CD4-positive, CD25-positive, alpha-beta regulatory T cell (primary cell): ENCODE measurements around the gene PTGER2. TPM values are rescaled to one million over a fixed set of nuclear protein-coding genes. Genes with fewer than 3 reads are reported as not detected.

Experiments used
- ATAC-seq, 2 donors: fragments of 150-1000 bp; cut with Tn5 transposase; one replicate each; pipeline ENCODE4 v1.10.0; 2021; ENCODE audit warnings: low read depth in 2 of 2, moderate number of reproducible peaks in 2 of 2, moderate library complexity in 1 of 2
- DNase-seq, 3 donors: peaks; one replicate each; pipeline versions ENCODE4 v3.0.0 to v3.0.0-alpha.2; 2012 to 2022; ENCODE audit warnings: mixed read lengths in 1 of 3
- H3K27ac ChIP-seq: one replicate; pipeline ENCODE4 v1.7.0; 2013; ENCODE audit warnings: mild to moderate bottlenecking, low read length; ENCODE audit not compliant: insufficient read depth, poor library complexity, severe bottlenecking
- H3K27me3 ChIP-seq: one replicate; pipeline ENCODE4 v1.7.0; 2013; ENCODE audit warnings: low read length; ENCODE audit not compliant: control insufficient read depth, insufficient read depth
- H3K36me3 ChIP-seq: one replicate; pipeline ENCODE4 v1.7.0; 2013; ENCODE audit warnings: mild to moderate bottlenecking, low read length, moderate library complexity; ENCODE audit not compliant: control insufficient read depth, insufficient read depth
- H3K4me1 ChIP-seq: 2 replicates; pipeline ENCODE4 v1.7.0; 2013; ENCODE audit warnings: mild to moderate bottlenecking, low read length; ENCODE audit not compliant: insufficient read depth, control insufficient read depth, poor library complexity, severe bottlenecking
- H3K4me3 ChIP-seq: one replicate; pipeline ENCODE4 v1.7.0; 2013; ENCODE audit warnings: low read depth, mild to moderate bottlenecking, low read length, moderate library complexity
- H3K9me3 ChIP-seq, 2 experiments: 1 replicate in 1 of 2; 2 replicates in 1 of 2; pipeline ENCODE4 v1.7.0; 2013; ENCODE audit warnings: low read length in 2 of 2, mild to moderate bottlenecking in 1 of 2, moderate library complexity in 1 of 2; ENCODE audit not compliant: control insufficient read depth in 2 of 2
- H3K27ac Mint-ChIP-seq, 3 donors: one replicate each; pipeline ENCODE4 v1.8.0; 2020 to 2022; ENCODE audit warnings: mild to moderate bottlenecking in 3 of 3, mixed read lengths in 3 of 3, moderate library complexity in 2 of 3
- H3K27me3 Mint-ChIP-seq: one replicate; pipeline ENCODE4 v1.8.0; 2022; ENCODE audit warnings: mild to moderate bottlenecking, mixed read lengths
- H3K36me3 Mint-ChIP-seq: one replicate; pipeline ENCODE4 v1.8.0; 2020; ENCODE audit warnings: mixed read lengths
- H3K4me1 Mint-ChIP-seq, 4 donors: one replicate each; pipeline ENCODE4 v1.8.0; 2020 to 2022; ENCODE audit warnings: mixed read lengths in 4 of 4, mild to moderate bottlenecking in 1 of 4
- H3K4me3 Mint-ChIP-seq, 4 donors: one replicate each; pipeline ENCODE4 v1.8.0; 2020 to 2022; ENCODE audit warnings: mild to moderate bottlenecking in 4 of 4, mixed read lengths in 4 of 4, moderate library complexity in 3 of 4
- H3K9me3 Mint-ChIP-seq, 7 donors: one replicate each; pipeline ENCODE4 v1.8.0; 2020 to 2022; ENCODE audit warnings: mixed read lengths in 7 of 7, mild to moderate bottlenecking in 3 of 7, moderate library complexity in 2 of 7
- polyA plus RNA-seq, 4 donors: library from polyadenylated mRNA; unstranded; fragments of 300-500 nt; fragmentation: Illumina TruSeq; gene quantifications; one replicate each; pipeline ENCODE4 v1.2.3, GENCODE V29; 2021
- total RNA-seq: library from RNA; stranded (reverse); gene quantifications from one replicate; pipeline ENCODE4 v1.2.3, GENCODE V29; 2022

PTGER2 gene
- total and polyA plus RNA-seq, 5 donors from 2014 or later: 23.1 to 138 (median 78.5) TPM

GRCh38 chr14:52286661-52287649 lies 27.2 kb upstream of the PTGER2 start:
- peak in 1 of 3 donors; percentile 72 for DNase-seq
- H3K27ac Mint-ChIP-seq: no peak overlapping the region
- H3K27me3 Mint-ChIP-seq: peaks cover 30% of the 10 kb centered on the region
- no peaks in the 10 kb centered on the region for H3K36me3 Mint-ChIP-seq
- H3K4me1 Mint-ChIP-seq: peaks cover 10 to 12% (median 11%) of the 10 kb centered on the region in 4 donors
- Histone ChIP-seq H3K27ac (no peak overlapping the region), H3K9me3 (no peaks in the 10 kb centered on the region), H3K27me3 (peaks cover 11% of the 10 kb centered on the region), H3K36me3 (no peaks in the 10 kb centered on the region), H3K4me3 (no peak overlapping the region), H3K4me1 (peaks cover 3% of the 10 kb centered on the region)
- peaks cover 0 to 6% (median 0%) of the 10 kb centered on the region in 7 donors for H3K9me3 Mint-ChIP-seq
- no peak for ATAC-seq
- H3K4me3 Mint-ChIP-seq: no peak overlapping the region

- Mint-ChIP-seq H3K27me3 (peaks cover 17% of the 10 kb centered on the region), H3K9me3 (no peaks in the 10 kb centered on the region), H3K4me1 (peaks cover 17 to 23% (median 19%) of the 10 kb centered on the region in 4 donors), H3K27ac (no peak overlapping the region), H3K4me3 (no peak overlapping the region), H3K36me3 (no peaks in the 10 kb centered on the region)
- Histone ChIP-seq H3K4me1 (peaks cover 8% of the 10 kb centered on the region), H3K9me3 (no peaks in the 10 kb centered on the region), H3K36me3 (no peaks in the 10 kb centered on the region), H3K27ac (no peak overlapping the region), H3K27me3 (peaks cover 2% of the 10 kb centered on the region), H3K4me3 (no peak overlapping the region)
- ATAC-seq (no peak), DNase-seq (no peak)
Measured at GRCh38 chr14:52296378-52296777, 17.7 kb upstream of the PTGER2 start.

- ATAC-seq (no peak), DNase-seq (no peak)
- Histone ChIP-seq H3K27me3 (peaks cover 2% of the 10 kb centered on the region), H3K4me3 (no peak overlapping the region), H3K9me3 (no peaks in the 10 kb centered on the region), H3K27ac (no peak overlapping the region), H3K4me1 (peaks cover 8% of the 10 kb centered on the region), H3K36me3 (no peaks in the 10 kb centered on the region)
- Mint-ChIP-seq H3K27ac (peak overlapping the region in 1 of 3 donors; percentile 60), H3K4me1 (peaks cover 26 to 29% (median 27%) of the 10 kb centered on the region in 4 donors), H3K36me3 (no peaks in the 10 kb centered on the region), H3K27me3 (peaks cover 7% of the 10 kb centered on the region), H3K4me3 (no peak overlapping the region), H3K9me3 (no peaks in the 10 kb centered on the region)
Measured at GRCh38 chr14:52298795-52299194, 15.3 kb upstream of the PTGER2 start.

GRCh38 chr14:52299692-52300278 lies 14.3 kb upstream of the PTGER2 start:
- H3K27ac ChIP-seq: no peak overlapping the region
- H3K4me3 ChIP-seq: peak overlapping the region; percentile 28
- H3K9me3 ChIP-seq: no peaks in the 10 kb centered on the region
- H3K36me3 ChIP-seq: no peaks in the 10 kb centered on the region
- Mint-ChIP-seq H3K4me1 (peaks cover 26 to 36% (median 32%) of the 10 kb centered on the region in 4 donors), H3K4me3 (no peak overlapping the region), H3K36me3 (no peaks in the 10 kb centered on the region), H3K27me3 (peaks cover 7% of the 10 kb centered on the region), H3K9me3 (no peaks in the 10 kb centered on the region), H3K27ac (no peak overlapping the region)
- DNase-seq (peak in 2 of 3 donors; percentile 70 to 76), ATAC-seq (peak; percentile 84 to 86)
- H3K27me3 ChIP-seq: peaks cover 2% of the 10 kb centered on the region
- peaks cover 8% of the 10 kb centered on the region for H3K4me1 ChIP-seq

GRCh38 chr14:52303236-52303635 lies 10.9 kb upstream of the PTGER2 start:
- Histone ChIP-seq H3K4me1 (peaks cover 8% of the 10 kb centered on the region), H3K36me3 (no peaks in the 10 kb centered on the region), H3K4me3 (no peak overlapping the region), H3K9me3 (no peaks in the 10 kb centered on the region), H3K27ac (no peak overlapping the region), H3K27me3 (no peaks in the 10 kb centered on the region)
- ATAC-seq (no peak), DNase-seq (no peak)
- peaks cover 5% of the 10 kb centered on the region for H3K27me3 Mint-ChIP-seq
- H3K4me1 Mint-ChIP-seq: peaks cover 26 to 48% (median 40%) of the 10 kb centered on the region in 4 donors
- peak overlapping the region; percentile 28 to 44 (median 36) for H3K27ac Mint-ChIP-seq
- no peak overlapping the region for H3K4me3 Mint-ChIP-seq
- no peaks in the 10 kb centered on the region for H3K36me3 Mint-ChIP-seq
- H3K9me3 Mint-ChIP-seq: no peaks in the 10 kb centered on the region

- Histone ChIP-seq H3K27me3 (no peaks in the 10 kb centered on the region), H3K9me3 (no peaks in the 10 kb centered on the region), H3K4me3 (no peak overlapping the region), H3K4me1 (peaks cover 8% of the 10 kb centered on the region), H3K36me3 (no peaks in the 10 kb centered on the region), H3K27ac (no peak overlapping the region)
- no peak for DNase-seq
- peaks cover 26 to 51% (median 39%) of the 10 kb centered on the region in 4 donors for H3K4me1 Mint-ChIP-seq
- H3K9me3 Mint-ChIP-seq: no peaks in the 10 kb centered on the region
- no peaks in the 10 kb centered on the region for H3K36me3 Mint-ChIP-seq
- no peak overlapping the region for H3K4me3 Mint-ChIP-seq
- peaks cover 7% of the 10 kb centered on the region for H3K27me3 Mint-ChIP-seq
- ATAC-seq: no peak
- peak overlapping the region in 1 of 3 donors; percentile 74 for H3K27ac Mint-ChIP-seq
Measured at GRCh38 chr14:52304248-52304904, 9.7 kb upstream of the PTGER2 start.

GRCh38 chr14:52305014-52305413 lies 9.1 kb upstream of the PTGER2 start:
- Histone ChIP-seq H3K27ac (no peak overlapping the region), H3K36me3 (no peaks in the 10 kb centered on the region), H3K27me3 (no peaks in the 10 kb centered on the region), H3K4me3 (no peak overlapping the region), H3K9me3 (no peaks in the 10 kb centered on the region), H3K4me1 (peaks cover 5% of the 10 kb centered on the region)
- H3K4me3 Mint-ChIP-seq: no peak overlapping the region
- peaks cover 20 to 54% (median 38%) of the 10 kb centered on the region in 4 donors for H3K4me1 Mint-ChIP-seq
- H3K36me3 Mint-ChIP-seq: no peaks in the 10 kb centered on the region
- DNase-seq (no peak), ATAC-seq (no peak)
- H3K9me3 Mint-ChIP-seq: no peaks in the 10 kb centered on the region
- H3K27ac Mint-ChIP-seq: no peak overlapping the region
- peaks cover 7% of the 10 kb centered on the region for H3K27me3 Mint-ChIP-seq
